HG02943 (cell line): Measurements from ENCODE around the gene CACNA1F.

ENCODE experiments used
- ATAC-seq: cut with Tn5 transposase; IDR thresholded peaks from one replicate; pipeline ENCODE4 v1.9.1; 2021; ENCODE audit warnings: mild to moderate bottlenecking, low read depth, moderate library complexity; ENCODE audit not compliant: unreplicated experiment

Gene CACNA1F

DNA sequence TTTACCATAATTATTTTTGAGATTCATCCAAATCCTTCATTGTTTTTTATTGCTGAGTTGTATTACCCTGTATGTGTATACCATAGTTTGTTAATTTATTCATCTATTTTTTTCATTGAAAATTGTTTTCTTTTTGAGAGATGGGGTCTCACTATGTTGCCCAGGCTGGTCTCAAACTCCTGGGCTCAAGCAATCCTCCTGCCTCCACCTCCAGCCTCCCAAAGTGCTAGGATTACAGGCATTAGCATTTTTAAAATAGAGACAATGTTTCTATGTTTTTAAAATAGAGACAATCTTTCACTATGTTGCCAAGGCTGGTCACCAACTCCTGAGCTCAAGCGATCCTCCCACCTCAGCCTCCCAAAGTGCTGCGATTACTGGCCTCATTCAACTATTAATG is 72.2 kb downstream of the CACNA1F start:
- ATAC-seq, result no peak

DNA sequence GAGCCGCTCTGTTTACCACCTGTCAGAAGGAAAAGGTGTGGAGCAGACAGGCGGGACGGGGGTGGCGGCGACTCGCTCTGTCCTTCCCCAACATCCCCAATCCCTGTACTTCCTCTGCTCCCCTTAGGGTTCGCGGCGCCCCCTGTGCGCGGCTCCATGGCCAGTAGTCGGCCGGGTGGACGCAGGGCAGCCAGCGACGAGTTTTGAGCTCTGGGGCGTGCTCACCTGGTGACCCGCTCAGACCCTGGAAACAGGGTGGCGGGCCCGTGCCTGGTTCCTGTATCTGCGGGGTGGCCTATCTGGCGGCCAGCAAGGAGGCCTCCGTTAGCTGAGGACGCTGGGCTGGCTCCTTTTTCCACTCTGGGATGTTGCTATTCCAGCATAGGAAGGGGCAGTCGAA is 75.9 kb downstream of the CACNA1F start:
- no peak for ATAC-seq

DNA sequence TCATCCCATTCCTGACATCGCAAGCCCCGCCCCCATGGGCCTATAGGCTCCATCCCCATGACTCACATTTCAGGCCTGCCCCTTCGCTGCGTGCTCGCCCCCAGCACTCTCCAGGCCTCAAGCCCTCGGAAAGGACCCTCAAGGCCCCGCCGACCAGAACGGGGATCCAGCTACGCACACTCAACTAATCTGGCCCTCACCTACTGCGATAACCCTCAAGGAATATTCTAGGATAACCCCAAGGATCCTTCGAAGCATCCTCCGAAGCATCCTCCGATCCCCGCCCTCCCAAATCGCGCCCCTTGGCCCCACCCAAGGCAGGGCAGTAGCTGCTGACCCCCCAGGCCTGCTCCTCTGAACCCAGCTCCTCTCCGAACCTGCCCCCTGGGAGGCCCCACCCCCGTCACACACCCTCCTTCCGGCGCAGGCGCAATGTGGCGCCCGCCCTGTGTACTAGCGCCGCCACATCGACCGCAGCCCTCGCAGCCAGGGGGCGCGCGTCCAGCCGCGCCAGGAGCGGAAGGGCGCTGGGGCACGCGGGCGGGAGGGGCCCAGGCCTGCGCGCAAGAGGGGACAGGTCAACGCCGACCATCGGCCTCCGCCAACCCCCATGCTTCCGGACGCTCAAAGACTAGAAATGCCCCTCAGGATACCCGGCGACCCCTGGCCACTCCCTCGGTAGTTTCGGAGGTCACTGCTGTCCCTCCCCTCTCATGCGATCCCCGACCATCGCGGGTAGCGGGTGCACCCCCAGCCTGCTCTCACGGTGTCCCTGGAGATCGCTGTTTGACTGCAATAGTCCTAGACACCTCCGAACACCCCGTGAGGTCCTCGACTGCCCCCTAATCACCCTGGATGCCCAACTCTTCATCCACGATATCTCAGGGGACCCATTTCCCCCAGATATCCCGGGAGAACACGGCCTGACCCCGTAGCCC is 77.0 kb downstream of the CACNA1F start:
- ATAC-seq, result peak; percentile 84

DNA sequence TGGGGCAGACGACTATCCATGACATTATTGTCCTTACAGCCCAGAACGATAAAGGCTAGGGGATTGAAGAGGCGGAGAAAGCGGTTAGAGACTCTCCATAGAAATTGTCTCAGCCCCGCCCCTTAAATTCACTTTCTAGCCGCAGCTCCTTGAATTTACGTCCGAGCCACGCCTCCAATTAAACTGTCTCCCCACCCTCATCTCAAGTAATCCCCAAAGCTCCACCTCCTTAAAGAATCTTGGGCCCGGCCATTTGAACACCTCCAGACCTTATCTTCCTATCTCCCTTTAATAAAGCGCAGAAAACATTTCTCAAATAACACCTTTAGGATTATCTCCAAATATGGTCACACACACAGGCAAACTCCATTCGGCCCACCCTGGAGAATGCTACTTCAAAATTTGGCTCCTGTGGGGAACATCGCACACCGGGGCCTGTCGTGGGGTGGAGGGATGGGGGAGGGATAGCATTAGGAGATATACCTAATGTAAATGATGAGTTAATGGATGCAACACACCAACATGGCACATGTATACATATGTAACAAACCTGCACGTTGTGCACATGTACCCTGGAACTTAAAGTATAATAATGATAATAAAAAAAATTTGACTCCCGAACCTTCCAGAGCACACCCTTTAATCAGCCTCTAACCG is 77.8 kb downstream of the CACNA1F start:
- no peak for ATAC-seq
